Left ventricle myocardium inferior (tissue), 1 donor: Measurements from ENCODE around the gene DCAF4L1. TPM values are rescaled to one million over a fixed set of nuclear protein-coding genes. Genes with fewer than 3 reads are reported as not detected.

Source experiments
- DNase-seq: peaks from one replicate; pipeline ENCODE4 v3.0.0-alpha.2; 2020
- H3K27ac ChIP-seq: fragments of 200-600 bp; replicated peaks from 2 replicates; pipeline ENCODE4 v1.8.0; 2021
- H3K27me3 ChIP-seq: fragments of 200-600 bp; 2 replicates; pipeline ENCODE4 v1.8.0; 2021; ENCODE audit warnings: low read depth
- H3K36me3 ChIP-seq: fragments of 200-600 bp; 2 replicates; pipeline ENCODE4 v1.8.0; 2021
- H3K4me1 ChIP-seq: fragments of 200-600 bp; 2 replicates; pipeline ENCODE4 v1.8.0; 2021
- H3K4me3 ChIP-seq: fragments of 200-600 bp; 2 replicates; pipeline ENCODE4 v1.8.0; 2021; ENCODE audit warnings: mild to moderate bottlenecking, moderate library complexity
- H3K9me3 ChIP-seq: fragments of 200-600 bp; replicated peaks from 2 replicates; pipeline ENCODE4 v1.8.0; 2021
- intact Hi-C: fragments of 100-400 bp; cut with micrococcal nuclease; formaldehyde crosslinking; loops from one replicate; pipeline ENCODE4 v1.11.0; 2022
- total RNA-seq: library from RNA; stranded (reverse); fragmentation: NEBNext Ultra II Directional; extraction: Animal tissue kit (Norgen Biotek cat#: 25700); gene quantifications from one replicate; pipeline ENCODE4 v1.2.1, GENCODE V29; 2021
- TF ChIP-seq, protein P1 (sequence below): fragments of 200-600 bp; IDR thresholded peaks from 2 replicates; pipeline ENCODE4 v1.8.0; 2021; ENCODE audit warnings: antibody characterized with exemption, mild to moderate bottlenecking, borderline replicate concordance
- donor health status: DM: no; HTN: yes; CAD: no; lungs with severe emphysema.

Gene DCAF4L1
- total RNA-seq, 1 donor from 2014 or later: 0.19 TPM

DNA sequence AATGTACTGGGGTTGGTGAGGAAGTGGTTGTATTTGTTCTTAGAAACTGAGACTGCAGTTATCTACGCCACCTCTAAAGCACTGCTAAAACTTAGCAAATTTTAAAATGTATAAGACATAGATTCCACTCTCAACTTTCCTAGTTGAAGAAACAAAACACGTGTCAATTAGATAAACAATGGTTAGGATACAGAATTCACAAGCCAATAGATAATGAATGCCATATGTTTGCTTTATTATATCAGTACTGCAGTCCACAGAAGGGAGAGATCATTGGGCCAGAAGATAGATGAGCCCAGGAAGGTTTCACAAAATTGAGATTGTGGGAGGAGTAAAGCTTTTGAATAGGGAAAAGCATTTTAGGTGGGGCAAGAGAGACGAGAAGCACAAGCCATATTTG lies 32.0 kb upstream of the DCAF4L1 start:
- DNase-seq: no peak
- Histone ChIP-seq H3K9me3 (no peaks in the 10 kb centered on the region), H3K27ac (no peak overlapping the region), H3K4me1 (no peaks in the 10 kb centered on the region), H3K27me3 (no peaks in the 10 kb centered on the region), H3K36me3 (peaks cover 76% of the 10 kb centered on the region), H3K4me3 (no peak overlapping the region)
- TF ChIP-seq, protein P1, sequence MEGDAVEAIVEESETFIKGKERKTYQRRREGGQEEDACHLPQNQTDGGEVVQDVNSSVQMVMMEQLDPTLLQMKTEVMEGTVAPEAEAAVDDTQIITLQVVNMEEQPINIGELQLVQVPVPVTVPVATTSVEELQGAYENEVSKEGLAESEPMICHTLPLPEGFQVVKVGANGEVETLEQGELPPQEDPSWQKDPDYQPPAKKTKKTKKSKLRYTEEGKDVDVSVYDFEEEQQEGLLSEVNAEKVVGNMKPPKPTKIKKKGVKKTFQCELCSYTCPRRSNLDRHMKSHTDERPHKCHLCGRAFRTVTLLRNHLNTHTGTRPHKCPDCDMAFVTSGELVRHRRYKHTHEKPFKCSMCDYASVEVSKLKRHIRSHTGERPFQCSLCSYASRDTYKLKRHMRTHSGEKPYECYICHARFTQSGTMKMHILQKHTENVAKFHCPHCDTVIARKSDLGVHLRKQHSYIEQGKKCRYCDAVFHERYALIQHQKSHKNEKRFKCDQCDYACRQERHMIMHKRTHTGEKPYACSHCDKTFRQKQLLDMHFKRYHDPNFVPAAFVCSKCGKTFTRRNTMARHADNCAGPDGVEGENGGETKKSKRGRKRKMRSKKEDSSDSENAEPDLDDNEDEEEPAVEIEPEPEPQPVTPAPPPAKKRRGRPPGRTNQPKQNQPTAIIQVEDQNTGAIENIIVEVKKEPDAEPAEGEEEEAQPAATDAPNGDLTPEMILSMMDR: no peak
- intact Hi-C loops: no loop called here

GRCh38 chr4:41957634-41958033 lies 23.9 kb upstream of the DCAF4L1 start:
- intact Hi-C loops: no loop called here
- Histone ChIP-seq H3K4me1 (no peaks in the 10 kb centered on the region), H3K4me3 (no peak overlapping the region), H3K9me3 (no peaks in the 10 kb centered on the region), H3K27ac (no peak overlapping the region), H3K27me3 (no peaks in the 10 kb centered on the region), H3K36me3 (peaks cover 35% of the 10 kb centered on the region)
- TF ChIP-seq, protein P1: peak; percentile 58
- no peak for DNase-seq

DNA sequence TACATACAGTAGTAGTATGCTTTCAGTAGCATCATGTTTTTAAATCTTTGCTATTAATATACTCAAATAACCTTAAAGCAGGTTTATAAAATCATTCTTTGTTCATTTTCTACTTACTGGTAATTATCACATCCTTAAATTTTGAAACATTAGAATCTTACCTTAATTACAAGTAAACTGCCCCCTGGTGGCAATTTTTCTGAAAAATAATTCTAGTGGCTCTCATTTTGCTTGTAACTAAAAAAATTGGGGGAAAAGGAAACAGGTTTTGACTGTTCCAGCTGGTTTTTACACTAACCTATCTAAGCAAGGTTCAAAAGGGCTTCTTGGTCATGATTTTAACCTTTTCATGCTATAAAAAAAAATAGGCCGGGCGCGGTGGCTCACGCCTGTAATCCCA lies 18.5 kb upstream of the DCAF4L1 start:
- intact Hi-C loops: no loop called here
- H3K9me3 ChIP-seq: no peaks in the 10 kb centered on the region
- TF ChIP-seq, protein P1: peak; percentile 40

GRCh38 chr4:41964401-41964800 lies 17.2 kb upstream of the DCAF4L1 start:
- no peaks in the 10 kb centered on the region for H3K36me3 ChIP-seq
- intact Hi-C loops: no loop called here
- H3K9me3 ChIP-seq: peaks cover 11% of the 10 kb centered on the region
- TF ChIP-seq, protein P1: no peak
- no peaks in the 10 kb centered on the region for H3K4me1 ChIP-seq
- no peak overlapping the region for H3K27ac ChIP-seq
- no peaks in the 10 kb centered on the region for H3K27me3 ChIP-seq
- no peak overlapping the region for H3K4me3 ChIP-seq
- DNase-seq: no peak

More for the DNA sequence above, 18.5 kb upstream of the DCAF4L1 start:
- no peak overlapping the region for H3K27ac ChIP-seq
- no peaks in the 10 kb centered on the region for H3K4me1 ChIP-seq
- H3K4me3 ChIP-seq: no peak overlapping the region
- no peaks in the 10 kb centered on the region for H3K36me3 ChIP-seq
- DNase-seq: no peak
- H3K27me3 ChIP-seq: no peaks in the 10 kb centered on the region

DNA sequence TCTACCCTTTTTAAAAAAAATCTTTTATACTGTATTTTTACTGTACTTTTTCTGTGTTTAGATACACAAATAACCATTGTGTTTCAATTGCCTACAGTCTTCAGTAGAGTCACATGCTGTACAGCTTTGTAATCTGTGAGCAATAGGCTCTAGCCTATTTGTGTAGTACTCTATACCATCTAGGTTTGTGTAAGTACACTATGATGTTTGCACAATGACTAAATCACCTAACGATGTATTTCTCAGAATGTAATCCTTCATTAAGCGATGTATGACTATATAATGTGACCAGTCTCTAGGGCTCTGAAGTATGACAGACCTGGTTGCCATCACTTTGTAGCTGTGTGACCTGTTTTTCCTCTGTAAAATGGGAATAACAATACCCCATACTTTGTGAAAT lies 14.2 kb upstream of the DCAF4L1 start:
- no peak for DNase-seq
- no peak overlapping the region for H3K27ac ChIP-seq
- H3K4me3 ChIP-seq: no peak overlapping the region
- TF ChIP-seq, protein P1: no peak
- no peaks in the 10 kb centered on the region for H3K36me3 ChIP-seq
- H3K4me1 ChIP-seq: no peaks in the 10 kb centered on the region
- intact Hi-C loops: no loop called here
- no peaks in the 10 kb centered on the region for H3K27me3 ChIP-seq
- H3K9me3 ChIP-seq: peaks cover 11% of the 10 kb centered on the region

DNA sequence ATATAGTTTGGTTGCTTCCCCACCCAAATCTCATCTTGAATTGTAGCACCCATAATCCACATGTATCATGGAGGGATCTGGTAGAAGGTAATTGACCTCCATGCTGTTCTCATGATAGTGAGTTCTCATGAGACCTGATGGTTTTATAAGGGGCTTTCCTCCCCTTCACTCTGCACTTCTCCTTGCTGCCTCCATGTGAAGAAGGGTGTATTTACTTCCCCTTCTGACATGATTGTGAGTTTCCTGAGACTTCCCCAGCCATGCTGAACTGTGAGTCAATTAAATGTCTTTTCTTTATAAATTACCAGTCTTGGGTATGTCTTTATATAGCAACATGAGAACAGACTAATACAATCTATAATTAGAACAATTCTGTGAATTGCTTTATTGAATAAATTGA lies 11.9 kb upstream of the DCAF4L1 start:
- Histone ChIP-seq H3K9me3 (peaks cover 11% of the 10 kb centered on the region), H3K4me3 (no peak overlapping the region), H3K27me3 (no peaks in the 10 kb centered on the region), H3K36me3 (no peaks in the 10 kb centered on the region), H3K27ac (no peak overlapping the region), H3K4me1 (no peaks in the 10 kb centered on the region)
- DNase-seq: no peak
- TF ChIP-seq, protein P1: no peak
- intact Hi-C loops: no loop called here
